SH-SY5Y (cell line): Measurements from ENCODE around the gene RGS17.

Source experiments
- GATA2 ChIP-seq: IDR thresholded peaks from 2 replicates; pipeline ENCODE4 v1.6.1; 2011; ENCODE audit warnings: mild to moderate bottlenecking, low read depth, low read length
- GATA3 ChIP-seq: IDR thresholded peaks from 2 replicates; pipeline ENCODE4 v1.6.1; 2011; ENCODE audit warnings: low read depth, mild to moderate bottlenecking, low read length, moderate library complexity

DNA sequence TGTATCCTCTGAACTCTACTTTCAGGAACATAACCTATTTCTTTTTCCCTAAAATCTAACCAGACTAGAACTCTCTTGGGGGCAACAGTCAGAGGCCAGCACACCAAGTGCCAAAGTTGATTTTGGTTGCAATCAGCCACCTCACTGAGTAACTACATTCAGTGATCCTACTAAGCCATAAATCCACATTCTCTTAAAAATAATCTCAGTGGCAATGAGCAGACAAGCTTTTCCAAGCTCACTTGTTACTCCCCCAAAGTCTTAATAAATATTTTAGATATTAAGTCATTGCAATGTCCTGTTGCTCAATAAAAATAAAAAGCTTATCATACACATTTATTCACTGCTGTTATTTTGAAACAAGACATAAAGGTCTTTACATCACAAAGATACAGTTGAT, 9.8 kb downstream of the RGS17 start:
- TF ChIP-seq GATA2: no peak
- no peak for TF ChIP-seq GATA3
